ENCODE measurements around the gene TECPR1.

DNA sequence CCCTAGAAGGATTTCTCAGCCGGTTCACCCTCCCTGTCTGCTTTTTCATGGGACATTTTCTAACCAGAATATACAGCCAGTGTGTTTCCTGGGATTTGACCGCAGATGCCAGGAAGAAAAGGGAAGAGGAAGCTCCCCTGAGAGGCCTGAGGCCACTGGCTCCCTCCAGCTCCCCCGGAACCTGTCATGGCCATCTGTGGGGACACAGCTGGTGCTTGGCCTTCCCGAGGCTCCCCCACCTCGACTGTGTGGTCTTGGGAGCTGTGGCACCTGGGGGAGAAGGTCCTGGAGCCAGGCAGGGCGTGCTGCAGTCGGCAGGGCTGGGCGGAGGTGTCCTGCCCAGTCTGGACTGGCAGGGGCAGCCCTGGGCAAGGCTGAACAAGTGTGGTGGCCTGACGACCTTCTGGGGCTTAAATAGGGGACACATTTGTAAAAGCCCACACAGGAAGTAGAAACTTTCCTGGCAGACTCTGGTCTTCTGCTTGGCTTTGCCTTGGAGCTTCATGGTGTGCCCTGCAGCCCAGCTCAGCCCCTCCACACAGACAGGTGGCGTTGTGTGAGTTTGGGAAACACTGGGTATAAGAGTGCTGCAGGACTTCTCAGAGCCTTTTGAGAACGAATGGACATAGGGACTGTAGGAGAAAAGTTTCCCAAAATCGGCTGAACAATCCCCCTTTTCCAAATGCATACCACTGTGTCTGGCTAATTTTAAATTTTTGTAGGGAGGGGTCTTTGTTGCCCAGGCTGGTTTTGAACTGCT, 36.2 kb upstream of the TECPR1 start:
- TF ChIP-seq, protein P1, sequence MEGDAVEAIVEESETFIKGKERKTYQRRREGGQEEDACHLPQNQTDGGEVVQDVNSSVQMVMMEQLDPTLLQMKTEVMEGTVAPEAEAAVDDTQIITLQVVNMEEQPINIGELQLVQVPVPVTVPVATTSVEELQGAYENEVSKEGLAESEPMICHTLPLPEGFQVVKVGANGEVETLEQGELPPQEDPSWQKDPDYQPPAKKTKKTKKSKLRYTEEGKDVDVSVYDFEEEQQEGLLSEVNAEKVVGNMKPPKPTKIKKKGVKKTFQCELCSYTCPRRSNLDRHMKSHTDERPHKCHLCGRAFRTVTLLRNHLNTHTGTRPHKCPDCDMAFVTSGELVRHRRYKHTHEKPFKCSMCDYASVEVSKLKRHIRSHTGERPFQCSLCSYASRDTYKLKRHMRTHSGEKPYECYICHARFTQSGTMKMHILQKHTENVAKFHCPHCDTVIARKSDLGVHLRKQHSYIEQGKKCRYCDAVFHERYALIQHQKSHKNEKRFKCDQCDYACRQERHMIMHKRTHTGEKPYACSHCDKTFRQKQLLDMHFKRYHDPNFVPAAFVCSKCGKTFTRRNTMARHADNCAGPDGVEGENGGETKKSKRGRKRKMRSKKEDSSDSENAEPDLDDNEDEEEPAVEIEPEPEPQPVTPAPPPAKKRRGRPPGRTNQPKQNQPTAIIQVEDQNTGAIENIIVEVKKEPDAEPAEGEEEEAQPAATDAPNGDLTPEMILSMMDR (IDR thresholded peaks at IDR 0.05; ENCODE audit: insufficient read depth, low read length): no peak
- no peak for TF ChIP-seq GABPA (IDR thresholded peaks at IDR 0.05; ENCODE audit: low read depth)
- TF ChIP-seq, protein P2, sequence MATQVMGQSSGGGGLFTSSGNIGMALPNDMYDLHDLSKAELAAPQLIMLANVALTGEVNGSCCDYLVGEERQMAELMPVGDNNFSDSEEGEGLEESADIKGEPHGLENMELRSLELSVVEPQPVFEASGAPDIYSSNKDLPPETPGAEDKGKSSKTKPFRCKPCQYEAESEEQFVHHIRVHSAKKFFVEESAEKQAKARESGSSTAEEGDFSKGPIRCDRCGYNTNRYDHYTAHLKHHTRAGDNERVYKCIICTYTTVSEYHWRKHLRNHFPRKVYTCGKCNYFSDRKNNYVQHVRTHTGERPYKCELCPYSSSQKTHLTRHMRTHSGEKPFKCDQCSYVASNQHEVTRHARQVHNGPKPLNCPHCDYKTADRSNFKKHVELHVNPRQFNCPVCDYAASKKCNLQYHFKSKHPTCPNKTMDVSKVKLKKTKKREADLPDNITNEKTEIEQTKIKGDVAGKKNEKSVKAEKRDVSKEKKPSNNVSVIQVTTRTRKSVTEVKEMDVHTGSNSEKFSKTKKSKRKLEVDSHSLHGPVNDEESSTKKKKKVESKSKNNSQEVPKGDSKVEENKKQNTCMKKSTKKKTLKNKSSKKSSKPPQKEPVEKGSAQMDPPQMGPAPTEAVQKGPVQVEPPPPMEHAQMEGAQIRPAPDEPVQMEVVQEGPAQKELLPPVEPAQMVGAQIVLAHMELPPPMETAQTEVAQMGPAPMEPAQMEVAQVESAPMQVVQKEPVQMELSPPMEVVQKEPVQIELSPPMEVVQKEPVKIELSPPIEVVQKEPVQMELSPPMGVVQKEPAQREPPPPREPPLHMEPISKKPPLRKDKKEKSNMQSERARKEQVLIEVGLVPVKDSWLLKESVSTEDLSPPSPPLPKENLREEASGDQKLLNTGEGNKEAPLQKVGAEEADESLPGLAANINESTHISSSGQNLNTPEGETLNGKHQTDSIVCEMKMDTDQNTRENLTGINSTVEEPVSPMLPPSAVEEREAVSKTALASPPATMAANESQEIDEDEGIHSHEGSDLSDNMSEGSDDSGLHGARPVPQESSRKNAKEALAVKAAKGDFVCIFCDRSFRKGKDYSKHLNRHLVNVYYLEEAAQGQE (IDR thresholded peaks at IDR 0.05; ENCODE audit: insufficient replicate concordance, low read depth): no peak
- peak; percentile 31; the same call in 1 of the 2 replicates for TF ChIP-seq POLR2AphosphoS5 (IDR thresholded peaks at IDR 0.05; ENCODE audit: low read depth)
- peak; percentile 47; the same call in 1 of the 2 replicates for TF ChIP-seq SPI1 (IDR thresholded peaks at IDR 0.05; ENCODE audit: borderline replicate concordance, low read depth)
